ENCODE results near the gene S100A9. TPM values are rescaled to one million over a fixed set of nuclear protein-coding genes. Genes with fewer than 3 reads are reported as not detected.

S100A9 gene
- total RNA-seq, 2 experiments from 2014 or later = 35.3 to 43.6 TPM

- no peak overlapping the region for H3K27ac Mint-ChIP-seq
- no peak for ATAC-seq (ENCODE audit: poor library complexity)
- no peaks in the 10 kb centered on the region for H3K27me3 Mint-ChIP-seq
- H3K4me1 ChIP-seq (ENCODE audit: insufficient read depth, low read length) = no peaks in the 10 kb centered on the region
- no peak for TF ChIP-seq CTCF (IDR thresholded peaks at IDR 0.05)
- no peaks in the 10 kb centered on the region for H3K27me3 ChIP-seq (ENCODE audit: control insufficient read depth in 1 of 2, insufficient read depth in 2 of 2, low read length in 2 of 2)
- no peak overlapping the region for H3K4me3 Mint-ChIP-seq
- H3K4me1 Mint-ChIP-seq (ENCODE audit: low read depth) = no peaks in the 10 kb centered on the region
- ChIA-PET POLR2A (no interaction called here), CTCF (no interaction called here)
- no peak overlapping the region for H3K27ac ChIP-seq (ENCODE audit: low read depth in 1 of 2, low read length in 2 of 2)
- H3K36me3 ChIP-seq (ENCODE audit: insufficient read depth, low read length) = no peaks in the 10 kb centered on the region
- no peaks in the 10 kb centered on the region for H3K9me3 Mint-ChIP-seq
- peak in 2 of 14 experiments; percentile 31 to 33 for DNase-seq
- intact Hi-C loops (cut with DNase I, micrococcal nuclease) = no loop called here
- H3K4me3 ChIP-seq (ENCODE audit: low read length) = no peak overlapping the region
- H3K36me3 Mint-ChIP-seq (ENCODE audit: low read depth) = no peaks in the 10 kb centered on the region
- no peaks in the 10 kb centered on the region for H3K9me3 ChIP-seq (ENCODE audit: control insufficient read depth in 1 of 2, insufficient read depth in 1 of 2, low read length in 2 of 2)
These were observed 6.5 kb downstream of the S100A9 start for GRCh38 chr1:153364156-153364555.

DNA sequence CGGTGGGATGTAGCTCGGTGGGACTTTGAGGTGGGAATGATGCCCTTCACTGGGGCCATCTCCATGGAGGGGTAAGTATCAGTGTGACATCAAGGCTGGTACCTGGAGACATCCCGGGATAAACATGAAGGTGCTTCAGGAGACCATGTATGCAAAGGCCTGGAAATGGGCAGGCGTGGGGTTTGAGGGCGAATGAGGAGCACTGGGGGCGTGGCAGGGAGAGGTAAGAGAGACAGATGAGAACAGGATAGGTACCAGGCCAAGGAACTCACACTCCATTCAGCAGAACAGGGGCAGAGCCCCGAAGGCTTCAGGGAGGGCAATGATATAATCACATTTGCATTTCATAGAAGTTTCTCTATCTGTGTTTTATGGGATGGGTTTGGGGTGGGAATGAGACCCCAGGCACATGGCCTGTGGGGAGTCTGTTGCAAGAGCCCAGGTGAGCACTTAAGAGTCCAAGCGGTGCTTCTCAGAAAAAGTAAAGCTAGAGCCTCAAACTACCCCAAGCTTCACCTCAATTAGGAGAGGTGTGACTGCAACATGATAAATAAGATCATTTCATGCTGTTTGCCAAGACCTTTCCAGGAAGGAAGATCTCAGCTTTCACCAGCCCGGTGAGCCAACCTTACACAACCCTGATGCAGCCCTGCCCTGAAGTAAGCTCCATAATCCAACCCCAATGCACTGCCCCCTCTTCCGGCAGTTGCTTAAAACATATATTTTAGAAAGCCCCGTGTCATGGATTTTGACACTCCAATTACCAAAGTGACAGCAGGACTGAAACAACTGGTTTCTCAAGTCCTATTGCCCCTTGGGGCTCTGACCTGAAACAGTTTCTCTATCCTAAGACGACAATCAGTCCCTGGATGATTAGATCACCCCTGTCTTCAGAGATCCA lies 7.4 kb downstream of the S100A9 start:
- H3K27ac ChIP-seq (ENCODE audit: low read depth in 1 of 2, low read length in 2 of 2) = no peak overlapping the region
- no peaks in the 10 kb centered on the region for H3K36me3 Mint-ChIP-seq (ENCODE audit: low read depth)
- no peaks in the 10 kb centered on the region for H3K27me3 Mint-ChIP-seq
- no peaks in the 10 kb centered on the region for H3K4me1 ChIP-seq (ENCODE audit: insufficient read depth, low read length)
- no peak overlapping the region for H3K4me3 ChIP-seq (ENCODE audit: low read length)
- ATAC-seq (ENCODE audit: poor library complexity) (no peak), DNase-seq (no peak)
- H3K9me3 ChIP-seq (ENCODE audit: control insufficient read depth in 1 of 2, insufficient read depth in 1 of 2, low read length in 2 of 2) = no peaks in the 10 kb centered on the region
- no peaks in the 10 kb centered on the region for H3K27me3 ChIP-seq (ENCODE audit: control insufficient read depth in 1 of 2, insufficient read depth in 2 of 2, low read length in 2 of 2)
- H3K4me1 Mint-ChIP-seq (ENCODE audit: low read depth) = no peaks in the 10 kb centered on the region
- H3K9me3 Mint-ChIP-seq = no peaks in the 10 kb centered on the region
- H3K27ac Mint-ChIP-seq = no peak overlapping the region
- H3K4me3 Mint-ChIP-seq = no peak overlapping the region
- no peaks in the 10 kb centered on the region for H3K36me3 ChIP-seq (ENCODE audit: insufficient read depth, low read length)
- CTCF ChIA-PET = interaction anchor here (0.7 kb wide), 1 partner anchor 13 kb away, joined by 3 read pairs; no protein-coding TSS in a partner anchor
- TF ChIP-seq CTCF (IDR thresholded peaks at IDR 0.05) = no peak
- POLR2A ChIA-PET = no interaction called here
- intact Hi-C loops (cut with DNase I, micrococcal nuclease) = no loop called here

GRCh38 chr1:153365696-153366095 lies 8.0 kb downstream of the S100A9 start:
- no peaks in the 10 kb centered on the region for H3K27me3 ChIP-seq (ENCODE audit: control insufficient read depth in 1 of 2, insufficient read depth in 2 of 2, low read length in 2 of 2)
- no peak overlapping the region for H3K4me3 ChIP-seq (ENCODE audit: low read length)
- no peaks in the 10 kb centered on the region for H3K27me3 Mint-ChIP-seq
- H3K4me1 Mint-ChIP-seq (ENCODE audit: low read depth) = no peaks in the 10 kb centered on the region
- ChIA-PET CTCF (interaction anchor here (0.7 kb wide), 1 partner anchor 13 kb away, joined by 3 read pairs; no protein-coding TSS in a partner anchor), POLR2A (no interaction called here)
- no peaks in the 10 kb centered on the region for H3K9me3 Mint-ChIP-seq
- no peak overlapping the region for H3K4me3 Mint-ChIP-seq
- H3K4me1 ChIP-seq (ENCODE audit: insufficient read depth, low read length) = no peaks in the 10 kb centered on the region
- ATAC-seq (ENCODE audit: poor library complexity) (no peak), DNase-seq (no peak)
- H3K27ac Mint-ChIP-seq = no peak overlapping the region
- H3K36me3 ChIP-seq (ENCODE audit: insufficient read depth, low read length) = no peaks in the 10 kb centered on the region
- H3K36me3 Mint-ChIP-seq (ENCODE audit: low read depth) = no peaks in the 10 kb centered on the region
- no peaks in the 10 kb centered on the region for H3K9me3 ChIP-seq (ENCODE audit: control insufficient read depth in 1 of 2, insufficient read depth in 1 of 2, low read length in 2 of 2)
- H3K27ac ChIP-seq (ENCODE audit: low read depth in 1 of 2, low read length in 2 of 2) = no peak overlapping the region
- no peak for TF ChIP-seq CTCF (IDR thresholded peaks at IDR 0.05)
- intact Hi-C loops (cut with DNase I, micrococcal nuclease) = no loop called here
